ENCODE measurements around the gene UGGT2.
"Not testable (repeated sequence)": the region's sequence is repeated elsewhere in the genome, so short reads cannot be mapped to it uniquely, and the experiment has no call there.

The UGGT2 gene

DNA sequence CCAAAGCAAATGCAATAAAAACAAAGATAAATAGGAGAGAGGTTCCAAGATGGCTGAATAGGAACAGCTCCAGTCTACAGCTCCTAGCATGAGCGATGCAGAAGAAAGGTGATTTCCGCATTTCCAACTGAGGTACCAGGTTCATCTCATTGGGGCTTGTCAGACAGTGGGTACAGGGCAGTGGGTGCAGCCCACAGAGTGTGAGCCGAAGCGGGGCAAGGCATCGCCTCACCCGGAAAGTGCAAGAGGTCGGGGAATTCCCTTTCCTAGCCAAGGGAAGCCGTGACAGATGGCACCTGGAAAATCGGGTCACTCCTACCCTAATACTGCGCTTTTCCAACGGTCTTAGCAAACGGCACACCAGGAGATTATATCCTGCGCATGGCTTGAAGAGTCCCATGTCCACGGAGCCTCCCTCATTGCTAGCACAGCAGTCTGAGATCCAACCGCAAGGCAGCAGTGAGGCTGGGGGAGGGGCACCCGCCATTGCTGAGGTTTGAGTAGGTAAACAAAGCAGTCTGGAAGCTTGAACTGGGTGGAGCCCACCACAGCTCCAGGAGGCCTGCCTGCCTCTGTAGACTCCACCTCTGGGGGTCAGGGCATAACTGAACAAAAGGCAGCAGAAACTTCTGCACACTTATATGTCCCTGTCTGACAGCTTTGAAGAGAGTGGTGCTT, 6.6 kb downstream of the UGGT2 start:
- H3K36me3 ChIP-seq (ENCODE audit: control insufficient read depth in 1 of 2, insufficient read depth in 2 of 2, low read length in 2 of 2): not testable (repeated sequence)

DNA sequence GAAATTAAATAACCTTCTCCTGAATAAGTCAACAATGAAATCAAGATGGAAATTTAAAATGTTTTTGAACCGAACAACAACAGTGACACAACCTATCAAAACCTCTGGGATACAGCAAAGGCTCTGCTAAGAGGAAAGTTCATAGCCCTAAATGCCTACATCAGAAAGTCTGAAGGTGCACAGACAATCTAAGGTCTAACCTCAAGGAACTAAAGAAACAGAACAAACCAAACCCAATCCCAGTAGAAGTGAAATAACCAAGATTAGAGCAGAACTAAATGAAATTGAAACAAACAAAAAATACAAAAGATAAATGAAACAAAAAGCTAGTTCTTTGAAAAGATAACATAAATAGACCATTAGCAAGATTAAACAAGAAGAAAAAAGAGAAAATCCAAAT, 9.0 kb downstream of the UGGT2 start:
- no peaks in the 10 kb centered on the region for H3K4me1 ChIP-seq (ENCODE audit: control insufficient read depth in 1 of 2, insufficient read depth in 2 of 2, low read length in 2 of 2)
- H3K27ac ChIP-seq (ENCODE audit: low read length): no peak overlapping the region
- H3K4me3 ChIP-seq (ENCODE audit: low read depth in 1 of 2, low read length in 2 of 2): no peak overlapping the region
- peaks cover 0 to 4% of the 10 kb centered on the region in 2 donors for H3K9me3 ChIP-seq (ENCODE audit: control insufficient read depth in 1 of 2, low read length in 2 of 2)
- H3K36me3 ChIP-seq (ENCODE audit: control insufficient read depth in 1 of 2, insufficient read depth in 2 of 2, low read length in 2 of 2): no peaks in the 10 kb centered on the region
- H3K27me3 ChIP-seq (ENCODE audit: low read depth, low read length): no peaks in the 10 kb centered on the region

More for the DNA sequence above, 6.6 kb downstream of the UGGT2 start:
- not testable (repeated sequence) for H3K27me3 ChIP-seq (ENCODE audit: low read depth, low read length); H3K4me1 ChIP-seq (ENCODE audit: control insufficient read depth in 1 of 2, insufficient read depth in 2 of 2, low read length in 2 of 2); H3K9me3 ChIP-seq (ENCODE audit: control insufficient read depth in 1 of 2, low read length in 2 of 2); H3K27ac ChIP-seq (ENCODE audit: low read length); H3K4me3 ChIP-seq (ENCODE audit: low read depth in 1 of 2, low read length in 2 of 2)

DNA sequence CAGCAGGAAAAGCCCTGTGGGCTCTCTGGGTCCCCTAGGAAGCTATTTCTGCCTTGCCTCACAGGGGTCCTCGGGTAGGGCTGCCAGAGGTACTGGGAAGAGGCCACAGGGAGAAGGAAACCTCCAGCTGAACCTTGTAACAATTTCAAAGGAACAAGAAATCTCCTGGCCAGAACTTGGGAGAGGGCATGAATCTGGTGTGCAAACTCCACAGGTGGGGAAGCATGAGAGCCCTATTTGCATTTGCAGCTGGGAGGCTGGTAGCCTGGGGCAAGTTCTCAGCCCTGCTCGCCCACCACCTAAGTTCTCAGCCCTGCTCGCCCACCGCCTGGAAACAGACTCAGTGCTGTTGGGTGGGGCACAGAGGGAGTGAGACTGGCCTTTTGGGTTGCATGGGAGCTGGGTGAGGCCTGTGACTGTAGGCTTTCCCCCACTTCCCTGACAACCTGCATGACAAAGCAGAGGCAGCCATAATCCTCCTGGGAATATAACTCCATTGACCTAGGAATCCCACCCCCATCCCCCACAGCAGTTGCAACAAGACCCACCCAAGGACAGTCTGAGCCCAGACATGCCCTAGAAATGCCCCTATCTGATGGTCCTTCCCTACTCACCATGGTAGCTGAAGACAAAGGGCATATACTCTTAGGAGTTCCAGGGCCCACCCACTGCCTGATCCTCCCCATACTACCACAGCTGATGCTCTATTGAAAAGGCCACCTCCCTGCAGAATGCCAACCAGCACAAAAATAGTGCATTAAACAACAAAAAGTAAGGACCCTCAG, 11.7 kb downstream of the UGGT2 start:
- Histone ChIP-seq H3K27ac (ENCODE audit: low read length) (no peak overlapping the region), H3K4me1 (ENCODE audit: control insufficient read depth in 1 of 2, insufficient read depth in 2 of 2, low read length in 2 of 2) (no peaks in the 10 kb centered on the region), H3K4me3 (ENCODE audit: low read depth in 1 of 2, low read length in 2 of 2) (no peak overlapping the region), H3K9me3 (ENCODE audit: control insufficient read depth in 1 of 2, low read length in 2 of 2) (peaks cover 0 to 2% of the 10 kb centered on the region in 2 donors), H3K27me3 (ENCODE audit: low read depth, low read length) (no peaks in the 10 kb centered on the region), H3K36me3 (ENCODE audit: control insufficient read depth in 1 of 2, insufficient read depth in 2 of 2, low read length in 2 of 2) (no peaks in the 10 kb centered on the region)

DNA sequence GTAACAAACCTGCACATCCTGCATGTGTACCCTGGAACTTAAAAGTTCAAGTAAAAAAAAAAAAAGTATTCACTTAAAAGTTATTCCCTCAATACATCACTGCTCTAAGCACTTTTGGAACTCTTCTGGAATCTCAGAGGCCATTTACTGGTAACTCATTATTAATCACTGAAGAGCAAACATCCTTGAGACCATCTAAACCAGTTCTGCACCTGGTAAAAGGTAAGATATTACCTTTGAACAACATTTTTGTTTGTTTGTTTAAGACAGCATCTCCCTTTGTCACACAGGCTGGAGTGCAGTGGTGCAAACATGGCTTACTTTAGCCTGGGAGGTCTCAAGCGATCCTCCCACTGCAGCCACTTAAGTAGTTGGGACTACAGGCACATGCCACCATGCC, 16.7 kb downstream of the UGGT2 start:
- Histone ChIP-seq H3K27ac (ENCODE audit: low read length) (no peak overlapping the region), H3K4me1 (ENCODE audit: control insufficient read depth in 1 of 2, insufficient read depth in 2 of 2, low read length in 2 of 2) (no peaks in the 10 kb centered on the region), H3K9me3 (ENCODE audit: control insufficient read depth in 1 of 2, low read length in 2 of 2) (no peaks in the 10 kb centered on the region), H3K36me3 (ENCODE audit: control insufficient read depth in 1 of 2, insufficient read depth in 2 of 2, low read length in 2 of 2) (no peaks in the 10 kb centered on the region), H3K27me3 (ENCODE audit: low read depth, low read length) (no peaks in the 10 kb centered on the region), H3K4me3 (ENCODE audit: low read depth in 1 of 2, low read length in 2 of 2) (no peak overlapping the region)

DNA sequence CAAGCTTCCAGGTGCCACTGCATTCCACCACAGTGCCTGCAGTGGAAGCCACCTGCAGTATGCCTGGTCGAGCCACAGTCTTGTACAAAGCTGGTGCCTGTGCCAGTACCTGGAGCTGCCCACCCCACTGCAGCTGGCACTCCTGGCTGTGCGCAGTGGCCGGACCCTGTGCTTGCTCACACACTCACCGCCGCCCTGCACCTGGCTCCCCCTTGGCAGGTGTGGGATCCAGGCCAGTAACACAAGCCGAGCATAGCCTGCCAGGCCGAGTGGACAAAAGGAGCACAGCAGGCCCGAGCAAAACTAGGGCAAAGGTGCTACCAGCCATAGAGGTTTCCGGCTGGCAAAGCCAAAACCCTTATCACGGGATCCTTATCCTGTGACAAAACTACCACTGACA, 18.5 kb downstream of the UGGT2 start:
- no peaks in the 10 kb centered on the region for H3K4me1 ChIP-seq (ENCODE audit: control insufficient read depth in 1 of 2, insufficient read depth in 2 of 2, low read length in 2 of 2)
- H3K9me3 ChIP-seq (ENCODE audit: control insufficient read depth in 1 of 2, low read length in 2 of 2): no peaks in the 10 kb centered on the region
- H3K27me3 ChIP-seq (ENCODE audit: low read depth, low read length): no peaks in the 10 kb centered on the region
- H3K27ac ChIP-seq (ENCODE audit: low read length): no peak overlapping the region
- H3K36me3 ChIP-seq (ENCODE audit: control insufficient read depth in 1 of 2, insufficient read depth in 2 of 2, low read length in 2 of 2): no peaks in the 10 kb centered on the region
- H3K4me3 ChIP-seq (ENCODE audit: low read depth in 1 of 2, low read length in 2 of 2): no peak overlapping the region

DNA sequence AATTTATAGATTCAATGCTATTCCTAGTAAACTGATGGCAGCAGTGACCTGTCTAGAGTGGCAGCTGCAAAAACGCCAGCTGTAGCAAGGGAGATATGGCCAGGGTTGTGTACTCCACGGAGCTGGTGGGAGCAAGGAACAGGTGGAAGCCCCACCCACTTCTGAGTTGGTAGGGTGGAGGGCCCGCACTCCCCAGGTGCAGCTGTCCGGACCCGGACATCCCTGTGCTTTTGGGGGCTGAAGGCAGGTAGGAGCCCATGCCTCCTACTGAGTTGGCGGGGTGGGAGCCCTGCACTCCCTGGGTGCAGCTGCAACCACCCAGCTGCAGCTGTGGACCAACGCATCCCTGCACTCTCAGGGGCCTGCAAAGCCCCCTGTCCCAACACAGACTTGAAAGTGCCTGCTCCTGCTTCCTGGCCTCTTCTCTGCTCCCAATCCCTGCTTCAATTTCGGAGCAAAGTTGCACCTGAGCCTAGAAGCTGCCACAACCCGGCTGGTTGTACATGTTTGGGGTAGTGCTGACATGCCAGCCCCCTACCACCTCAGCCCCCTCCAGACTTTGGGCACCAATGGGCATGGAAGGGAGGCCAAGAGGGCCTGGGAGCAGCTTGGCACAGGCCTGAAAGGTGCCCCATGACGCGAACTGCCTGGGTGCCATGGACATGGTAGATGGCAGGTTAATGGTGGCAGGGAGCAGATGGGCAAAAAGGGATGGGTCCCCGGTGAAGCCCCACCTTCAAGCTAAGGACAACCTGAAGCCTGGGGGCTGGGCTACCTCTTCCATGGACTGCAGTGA, 19.8 kb downstream of the UGGT2 start:
- Histone ChIP-seq H3K4me1 (ENCODE audit: control insufficient read depth in 1 of 2, insufficient read depth in 2 of 2, low read length in 2 of 2) (no peaks in the 10 kb centered on the region), H3K27me3 (ENCODE audit: low read depth, low read length) (no peaks in the 10 kb centered on the region), H3K36me3 (ENCODE audit: control insufficient read depth in 1 of 2, insufficient read depth in 2 of 2, low read length in 2 of 2) (no peaks in the 10 kb centered on the region), H3K9me3 (ENCODE audit: control insufficient read depth in 1 of 2, low read length in 2 of 2) (no peaks in the 10 kb centered on the region), H3K4me3 (ENCODE audit: low read depth in 1 of 2, low read length in 2 of 2) (no peak overlapping the region), H3K27ac (ENCODE audit: low read length) (no peak overlapping the region)

DNA sequence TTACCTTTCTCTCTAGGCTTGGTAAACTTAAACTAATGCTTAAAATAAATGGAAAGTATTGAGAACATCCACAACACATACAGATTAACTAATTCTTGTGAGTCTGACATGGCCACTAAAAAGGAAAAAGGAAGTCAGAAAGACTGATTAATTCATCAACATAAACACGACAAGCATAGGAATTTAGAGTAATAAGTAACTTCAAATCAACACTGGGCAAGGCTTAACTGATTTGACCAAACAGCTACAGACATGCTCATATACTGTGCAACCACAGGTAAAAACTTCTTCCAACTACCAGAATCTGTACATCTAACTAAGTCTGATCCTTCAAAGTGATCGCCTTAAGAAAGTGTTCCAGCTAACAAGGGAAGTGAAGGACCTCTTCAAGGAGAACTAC, 20.5 kb downstream of the UGGT2 start:
- Histone ChIP-seq H3K4me3 (ENCODE audit: low read depth in 1 of 2, low read length in 2 of 2) (no peak overlapping the region), H3K4me1 (ENCODE audit: control insufficient read depth in 1 of 2, insufficient read depth in 2 of 2, low read length in 2 of 2) (no peaks in the 10 kb centered on the region), H3K27me3 (ENCODE audit: low read depth, low read length) (no peaks in the 10 kb centered on the region), H3K36me3 (ENCODE audit: control insufficient read depth in 1 of 2, insufficient read depth in 2 of 2, low read length in 2 of 2) (no peaks in the 10 kb centered on the region), H3K27ac (ENCODE audit: low read length) (no peak overlapping the region), H3K9me3 (ENCODE audit: control insufficient read depth in 1 of 2, low read length in 2 of 2) (no peaks in the 10 kb centered on the region)

DNA sequence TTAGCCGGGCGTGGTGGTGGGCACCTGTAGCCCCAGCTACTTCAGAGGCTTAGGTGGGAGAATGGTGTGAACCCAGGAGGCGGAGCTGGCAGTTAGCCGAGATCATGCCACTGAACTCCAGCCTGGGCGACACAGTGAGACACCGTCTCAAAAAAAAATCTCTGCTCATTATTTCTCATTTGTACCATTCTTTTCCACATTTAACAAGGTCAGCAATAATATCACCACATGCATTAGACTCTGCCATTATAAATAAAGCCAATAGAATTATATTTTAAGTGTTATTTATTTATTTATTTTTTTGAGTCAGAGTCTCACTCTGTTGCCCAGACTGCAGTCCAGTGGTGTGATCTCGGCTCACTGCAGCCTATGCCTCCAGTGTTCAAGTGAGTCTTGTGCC, 24.2 kb downstream of the UGGT2 start:
- H3K36me3 ChIP-seq (ENCODE audit: control insufficient read depth in 1 of 2, insufficient read depth in 2 of 2, low read length in 2 of 2): no peaks in the 10 kb centered on the region
- no peak overlapping the region for H3K4me3 ChIP-seq (ENCODE audit: low read depth in 1 of 2, low read length in 2 of 2)

DNA sequence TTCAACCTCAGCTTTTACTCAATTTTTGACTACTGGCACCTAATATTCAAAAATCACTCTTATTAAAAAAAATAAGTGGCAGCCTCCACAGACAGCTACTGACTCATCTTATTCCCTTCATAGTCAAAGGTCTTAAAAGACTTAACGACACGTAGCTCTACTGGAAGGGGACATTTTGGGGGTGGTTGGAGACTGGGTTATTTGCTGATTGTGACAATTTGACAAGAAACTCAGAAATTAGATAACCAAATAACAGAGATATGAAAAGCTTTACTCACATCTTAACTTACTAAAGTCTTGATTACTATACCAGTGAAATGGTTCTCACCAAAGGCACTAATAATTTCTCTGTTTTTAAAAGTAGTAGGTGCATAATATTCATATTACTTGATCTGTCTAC, 25.7 kb downstream of the UGGT2 start:
- Histone ChIP-seq H3K4me3 (ENCODE audit: low read depth in 1 of 2, low read length in 2 of 2) (no peak overlapping the region), H3K36me3 (ENCODE audit: control insufficient read depth in 1 of 2, insufficient read depth in 2 of 2, low read length in 2 of 2) (no peaks in the 10 kb centered on the region), H3K27me3 (ENCODE audit: low read depth, low read length) (no peaks in the 10 kb centered on the region), H3K4me1 (ENCODE audit: control insufficient read depth in 1 of 2, insufficient read depth in 2 of 2, low read length in 2 of 2) (no peaks in the 10 kb centered on the region), H3K9me3 (ENCODE audit: control insufficient read depth in 1 of 2, low read length in 2 of 2) (no peaks in the 10 kb centered on the region), H3K27ac (ENCODE audit: low read length) (no peak overlapping the region)

More for the DNA sequence above, 24.2 kb downstream of the UGGT2 start:
- Histone ChIP-seq H3K27ac (ENCODE audit: low read length) (no peak overlapping the region), H3K27me3 (ENCODE audit: low read depth, low read length) (no peaks in the 10 kb centered on the region), H3K4me1 (ENCODE audit: control insufficient read depth in 1 of 2, insufficient read depth in 2 of 2, low read length in 2 of 2) (no peaks in the 10 kb centered on the region), H3K9me3 (ENCODE audit: control insufficient read depth in 1 of 2, low read length in 2 of 2) (no peaks in the 10 kb centered on the region)

DNA sequence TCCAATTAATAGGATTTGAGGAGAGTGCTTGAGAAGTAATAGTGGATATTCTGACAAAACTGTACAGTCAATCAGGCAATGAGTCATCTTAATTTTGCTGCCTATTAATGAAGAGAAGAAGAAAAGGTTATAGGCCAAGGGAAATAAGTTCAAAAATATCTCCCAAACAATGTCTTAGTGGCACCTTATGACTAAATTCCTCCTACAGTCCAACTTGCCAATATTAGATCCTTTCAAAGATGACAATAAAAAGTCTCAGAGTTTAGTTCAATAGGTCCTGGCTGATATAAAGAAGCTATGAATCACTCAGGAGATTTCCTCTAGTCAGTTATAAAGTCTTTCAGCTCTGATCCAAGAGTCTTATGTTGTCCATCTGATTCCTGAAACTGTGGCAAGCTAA, 27.9 kb downstream of the UGGT2 start:
- Histone ChIP-seq H3K36me3 (ENCODE audit: control insufficient read depth in 1 of 2, insufficient read depth in 2 of 2, low read length in 2 of 2) (peaks cover 0 to 6% of the 10 kb centered on the region in 2 donors), H3K4me1 (ENCODE audit: control insufficient read depth in 1 of 2, insufficient read depth in 2 of 2, low read length in 2 of 2) (no peaks in the 10 kb centered on the region), H3K9me3 (ENCODE audit: control insufficient read depth in 1 of 2, low read length in 2 of 2) (no peaks in the 10 kb centered on the region), H3K4me3 (ENCODE audit: low read depth in 1 of 2, low read length in 2 of 2) (no peak overlapping the region), H3K27me3 (ENCODE audit: low read depth, low read length) (no peaks in the 10 kb centered on the region), H3K27ac (ENCODE audit: low read length) (no peak overlapping the region)

DNA sequence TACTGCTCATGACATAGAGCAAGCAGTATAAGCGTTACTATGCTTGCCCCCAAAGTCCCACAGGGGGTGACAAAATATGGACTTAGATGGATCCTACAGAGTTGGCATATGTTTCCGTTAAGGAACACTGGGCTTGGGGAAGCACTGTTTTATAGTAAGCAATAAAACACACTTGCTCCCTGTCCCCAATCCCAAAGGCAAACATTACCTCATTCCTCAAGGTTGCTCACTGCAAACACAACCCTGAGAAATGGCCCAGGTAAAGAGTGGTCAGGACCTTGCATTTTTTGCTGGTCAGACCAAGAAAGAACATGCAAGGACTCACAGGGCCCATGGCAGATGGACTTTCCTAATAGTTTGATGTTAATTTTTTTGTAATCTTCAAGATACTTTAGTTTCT, 32.3 kb downstream of the UGGT2 start:
- no peak overlapping the region for H3K4me3 ChIP-seq (ENCODE audit: low read depth in 1 of 2, low read length in 2 of 2)
- no peaks in the 10 kb centered on the region for H3K27me3 ChIP-seq (ENCODE audit: low read depth, low read length)
- H3K27ac ChIP-seq (ENCODE audit: low read length): no peak overlapping the region
- H3K36me3 ChIP-seq (ENCODE audit: control insufficient read depth in 1 of 2, insufficient read depth in 2 of 2, low read length in 2 of 2): peaks cover 10 to 16% of the 10 kb centered on the region in 2 donors
- H3K4me1 ChIP-seq (ENCODE audit: control insufficient read depth in 1 of 2, insufficient read depth in 2 of 2, low read length in 2 of 2): no peaks in the 10 kb centered on the region
- peaks cover 4 to 9% of the 10 kb centered on the region in 2 donors for H3K9me3 ChIP-seq (ENCODE audit: control insufficient read depth in 1 of 2, low read length in 2 of 2)

Measured in muscle layer of duodenum (tissue), 2 donors.